Adrenal gland (tissue), 12 donors: ENCODE results near the gene SF3B3. TPM values are rescaled to one million over a fixed set of nuclear protein-coding genes. Genes with fewer than 3 reads are reported as not detected.

ENCODE experiments used
- DNase-seq, 7 donors: peaks; one replicate each; pipeline ENCODE4 v3.0.0-alpha.2; 2019 to 2020
- H3K27ac ChIP-seq, 5 donors: fragments of 200-600 bp; sonication (generic) in 4 of 5; 1 replicate in 3 of 5; 2 replicates in 2 of 5; pipeline versions ENCODE4 v1.5.1 to v1.8.0; 2016 to 2020; ENCODE audit warnings: mild to moderate bottlenecking in 1 of 5
- H3K27me3 ChIP-seq: fragments of 200-600 bp; 2 replicates; pipeline ENCODE4 v1.8.0; 2021
- H3K36me3 ChIP-seq, 2 donors: fragments of 200-600 bp; replicated peaks in 1 of 2; 1 replicate in 1 of 2; 2 replicates in 1 of 2; pipeline versions ENCODE4 v1.5.1 to v1.8.0; 2018 to 2022
- H3K4me1 ChIP-seq, 2 donors: fragments of 200-600 bp; replicated peaks in 1 of 2; 1 replicate in 1 of 2; 2 replicates in 1 of 2; pipeline versions ENCODE4 v1.5.1 to v1.8.0; 2018 to 2021
- H3K4me3 ChIP-seq, 4 donors: fragments of 200-600 bp; sonication (generic) in 3 of 4; one replicate each; pipeline ENCODE4 v1.5.1; 2016 to 2018
- H3K9me3 ChIP-seq, 3 donors: fragments of 200-600 bp; sonication (generic) in 1 of 3; replicated peaks in 1 of 3; 1 replicate in 2 of 3; 2 replicates in 1 of 3; pipeline versions ENCODE4 v1.5.1 to v1.8.0; 2016 to 2021
- POLR2A ChIP-seq, 2 donors: fragments of 450-650 bp; IDR thresholded peaks; one replicate each; pipeline ENCODE4 v1.6.1; 2017; ENCODE audit warnings: antibody characterized with exemption in 2 of 2, mild to moderate bottlenecking in 2 of 2, moderate library complexity in 1 of 2
- WGBS, 4 donors: extraction: QIAGEN DNeasy Blood & Tissue Kit in 2 of 4; methylation state at CpG; one replicate each; pipeline versions ENCODE4 v1.1.5 to v1.1.7; 2013 to 2017; 5-methylcytosine and 5-hydroxymethylcytosine counted together
- intact Hi-C, 2 donors: fragments of 100-400 bp; cut with DNase I; formaldehyde crosslinking; loops; one replicate each; pipeline versions ENCODE4 v1.14.1 to v1.15.0; 2022 to 2023
- polyA plus RNA-seq, 3 donors: library from polyadenylated mRNA; stranded (reverse); fragments of 200-250 nt in 2 of 3; fragments of 350-450 nt in 1 of 3; fragmentation: Illumina TruSeq in 1 of 3; extraction: RNeasy Lipid Tissue Mini Kit (QIAGEN cat#74804) in 1 of 3; gene quantifications; one replicate each; pipeline ENCODE4 v1.2.3, GENCODE V29; 2013 to 2014
- total RNA-seq, 9 donors: library from RNA; depleted of rRNA in 4 of 9; stranded (reverse); fragments of >200 nt in 4 of 9; fragments of 120-200 nt in 1 of 9; fragmentation: NEBNext Ultra II Directional in 1 of 9; extraction: Animal tissue kit (Norgen Biotek cat#: 25700) in 1 of 9; gene quantifications; one replicate each; pipeline versions ENCODE4 v1.1.0 to v1.2.4, GENCODE V29; 2013 to 2023
- TF ChIP-seq, protein P1 (sequence below), 6 experiments: fragments of 450-650 bp in 4 of 6; fragments of 200-600 bp in 2 of 6; sonication (generic) in 1 of 6; IDR thresholded peaks; 1 replicate in 5 of 6; 2 replicates in 1 of 6; pipeline versions ENCODE4 v1.5.1 to v1.8.0; 2016 to 2021; ENCODE audit warnings: antibody characterized with exemption in 6 of 6, mild to moderate bottlenecking in 2 of 6, moderate library complexity in 1 of 6
- donor health status: healthy with polysubstance abuse.
- donor health status: Bipolar disorder and iron deficiency.
- donor health status: DM: yes; HTN: yes; CAD: no.
- donor health status: DM: no; HTN: no; CAD: no.
- donor health status: DM: no; HTN: no; CAD: no.
- donor health status: DM: yes; HTN: yes; CAD: no.

SF3B3 gene
- total and polyA plus RNA-seq, 12 donors, result 66.2 to 242 (median 139) TPM

DNA sequence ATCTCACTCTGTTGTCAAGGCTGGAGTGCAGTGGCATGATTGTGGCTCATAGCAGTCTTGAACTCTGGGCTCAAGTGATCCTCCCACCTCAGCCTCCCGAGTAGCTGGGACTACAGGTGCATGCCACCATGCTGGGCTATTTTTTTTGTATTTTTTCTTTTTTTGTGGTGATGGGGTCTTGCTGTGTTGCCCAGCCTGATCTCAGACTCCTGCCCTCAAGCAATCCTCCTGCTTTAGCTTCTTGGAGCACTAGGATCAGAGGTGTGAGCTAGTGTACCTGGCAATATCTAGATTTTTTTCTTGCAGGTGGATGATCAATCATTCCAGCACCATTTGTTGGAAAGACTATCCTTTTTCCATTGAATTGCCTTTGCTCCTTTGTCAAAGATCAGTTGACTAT, 69.9 kb downstream of the SF3B3 start:
- intact Hi-C loops, result no loop called here
- TF ChIP-seq, protein P1, sequence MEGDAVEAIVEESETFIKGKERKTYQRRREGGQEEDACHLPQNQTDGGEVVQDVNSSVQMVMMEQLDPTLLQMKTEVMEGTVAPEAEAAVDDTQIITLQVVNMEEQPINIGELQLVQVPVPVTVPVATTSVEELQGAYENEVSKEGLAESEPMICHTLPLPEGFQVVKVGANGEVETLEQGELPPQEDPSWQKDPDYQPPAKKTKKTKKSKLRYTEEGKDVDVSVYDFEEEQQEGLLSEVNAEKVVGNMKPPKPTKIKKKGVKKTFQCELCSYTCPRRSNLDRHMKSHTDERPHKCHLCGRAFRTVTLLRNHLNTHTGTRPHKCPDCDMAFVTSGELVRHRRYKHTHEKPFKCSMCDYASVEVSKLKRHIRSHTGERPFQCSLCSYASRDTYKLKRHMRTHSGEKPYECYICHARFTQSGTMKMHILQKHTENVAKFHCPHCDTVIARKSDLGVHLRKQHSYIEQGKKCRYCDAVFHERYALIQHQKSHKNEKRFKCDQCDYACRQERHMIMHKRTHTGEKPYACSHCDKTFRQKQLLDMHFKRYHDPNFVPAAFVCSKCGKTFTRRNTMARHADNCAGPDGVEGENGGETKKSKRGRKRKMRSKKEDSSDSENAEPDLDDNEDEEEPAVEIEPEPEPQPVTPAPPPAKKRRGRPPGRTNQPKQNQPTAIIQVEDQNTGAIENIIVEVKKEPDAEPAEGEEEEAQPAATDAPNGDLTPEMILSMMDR (IDR thresholded peaks at IDR 0.05), result no peak
- TF ChIP-seq POLR2A (IDR thresholded peaks at IDR 0.05), result no peak
- DNase-seq, result no peak
- no peaks in the 10 kb centered on the region for H3K9me3 ChIP-seq
- H3K27ac ChIP-seq, result peak overlapping the region in 1 of 5 donors; percentile 83
- H3K4me3 ChIP-seq, result no peak overlapping the region
- WGBS, 4 donors, result 83 to 96% (median 94%) methylated on average over 1 of the region's 1 CpG
- H3K36me3 ChIP-seq, result no peaks in the 10 kb centered on the region
- H3K4me1 ChIP-seq, result peaks cover 29 to 59% of the 10 kb centered on the region in 2 donors
- H3K27me3 ChIP-seq, result no peaks in the 10 kb centered on the region

DNA sequence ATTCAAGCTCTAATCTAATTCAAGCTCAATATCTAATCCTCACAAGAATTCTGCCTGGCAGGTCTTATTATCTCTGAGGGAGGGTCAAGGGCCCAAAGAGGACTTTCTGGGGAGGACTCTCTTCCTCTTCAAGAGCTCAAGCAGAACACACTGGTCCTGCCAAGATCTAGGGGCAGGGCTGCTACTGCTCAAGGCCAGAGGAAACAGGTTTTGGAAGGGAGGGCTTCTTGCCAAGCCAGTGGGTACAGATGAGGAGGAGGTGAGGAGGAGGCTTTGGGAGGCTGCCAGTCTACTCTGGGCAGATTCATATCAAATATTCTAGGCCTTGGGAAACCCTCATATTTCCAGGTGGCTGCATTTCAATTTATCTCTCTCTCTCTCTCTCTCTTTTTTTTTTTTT, 71.0 kb downstream of the SF3B3 start:
- TF ChIP-seq, protein P1 (IDR thresholded peaks at IDR 0.05), result no peak
- no peak for TF ChIP-seq POLR2A (IDR thresholded peaks at IDR 0.05)
- H3K4me3 ChIP-seq, result no peak overlapping the region
- no peaks in the 10 kb centered on the region for H3K27me3 ChIP-seq
- H3K27ac ChIP-seq, result peak overlapping the region in 3 of 5 donors; percentile 21 to 61 (median 61)
- intact Hi-C loops, result no loop called here
- peaks cover 29 to 59% of the 10 kb centered on the region in 2 donors for H3K4me1 ChIP-seq
- peak; percentile 89 to 97 (median 95) for DNase-seq
- no peaks in the 10 kb centered on the region for H3K9me3 ChIP-seq
- H3K36me3 ChIP-seq, result no peaks in the 10 kb centered on the region

DNA sequence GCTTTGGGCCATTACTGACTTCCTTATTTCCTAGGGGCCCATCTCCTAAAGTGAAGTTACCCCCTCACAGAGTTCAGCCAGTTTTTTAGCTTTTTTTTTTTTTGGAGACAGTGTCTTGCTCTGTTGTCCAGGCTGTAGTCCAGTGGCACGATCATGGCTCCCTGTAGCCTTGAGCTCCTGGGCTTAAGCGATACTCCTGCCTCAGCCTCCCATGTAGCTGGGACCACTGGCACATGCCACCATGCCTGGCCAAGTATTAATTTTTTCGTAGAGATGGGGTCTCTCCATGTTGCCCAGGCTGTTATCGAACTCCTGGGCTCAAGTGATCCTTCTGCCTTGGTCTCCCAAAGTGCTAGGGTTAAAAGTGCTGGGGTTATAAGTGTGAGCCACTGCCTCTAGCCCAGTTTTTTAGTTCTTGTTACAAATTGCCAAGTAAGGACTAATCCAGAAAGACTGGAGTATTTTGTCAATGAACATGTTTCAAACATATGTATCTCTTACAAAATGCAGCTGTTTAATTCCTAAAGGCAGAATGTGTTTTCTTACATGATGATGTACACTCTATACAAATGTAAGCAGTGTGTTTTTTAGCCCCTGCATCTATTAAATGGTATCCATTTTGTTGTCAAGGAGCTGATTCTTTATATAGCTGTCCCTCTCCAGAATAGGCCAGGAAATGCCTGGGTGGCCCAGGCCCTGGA, 73.7 kb downstream of the SF3B3 start:
- no peak overlapping the region for H3K4me3 ChIP-seq
- no peaks in the 10 kb centered on the region for H3K9me3 ChIP-seq
- intact Hi-C loops, result no loop called here
- DNase-seq, result no peak
- 89 to 92% (median 92%) methylated on average over 4 of the region's 4 CpGs for WGBS, 4 donors
- peaks cover 6 to 46% of the 10 kb centered on the region in 2 donors for H3K4me1 ChIP-seq
- peak overlapping the region in 2 of 5 donors; percentile 1 to 6 for H3K27ac ChIP-seq
- no peaks in the 10 kb centered on the region for H3K27me3 ChIP-seq
- no peaks in the 10 kb centered on the region for H3K36me3 ChIP-seq
- no peak for TF ChIP-seq POLR2A (IDR thresholded peaks at IDR 0.05)
- TF ChIP-seq, protein P1 (IDR thresholded peaks at IDR 0.05), result no peak

DNA sequence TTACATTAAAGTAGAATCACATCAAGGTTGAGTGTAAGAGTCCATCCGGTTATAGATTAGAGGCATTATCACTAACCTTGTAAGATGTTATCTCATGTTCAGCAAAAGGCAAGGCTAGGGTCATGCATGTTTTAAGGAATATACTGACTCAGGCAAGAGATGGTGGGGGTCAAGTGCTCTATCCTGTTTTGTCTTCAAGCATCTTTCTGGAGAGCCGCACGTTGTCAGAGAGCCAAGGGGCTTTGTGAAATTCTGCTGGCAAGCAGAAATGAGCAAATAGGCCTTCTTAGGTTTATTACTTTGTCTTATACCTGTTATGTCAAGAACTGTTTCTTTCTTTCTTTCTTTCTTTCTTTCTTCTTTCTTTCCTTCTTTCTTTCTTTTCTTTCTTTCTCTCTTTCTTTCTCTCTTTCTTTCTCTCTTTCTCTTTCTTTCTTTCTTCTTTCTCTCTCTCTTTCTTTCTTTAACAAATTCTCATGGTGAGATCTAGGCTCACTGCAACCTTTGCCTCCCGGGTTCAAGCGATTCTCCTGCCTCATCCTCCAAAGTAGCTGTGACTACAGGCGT, 75.4 kb downstream of the SF3B3 start:
- Histone ChIP-seq H3K4me3 (no peak overlapping the region), H3K27me3 (no peaks in the 10 kb centered on the region), H3K36me3 (no peaks in the 10 kb centered on the region), H3K4me1 (peaks cover 3 to 39% of the 10 kb centered on the region in 2 donors), H3K27ac (peak overlapping the region in 2 of 5 donors; percentile 20 to 71), H3K9me3 (no peaks in the 10 kb centered on the region)
- DNase-seq, result peak in 6 of 7 donors; percentile 46 to 77 (median 57)
- intact Hi-C loops, result no loop called here
- 54 to 64% (median 54%) methylated on average over 6 of the region's 6 CpGs for WGBS, 4 donors
- TF ChIP-seq POLR2A (IDR thresholded peaks at IDR 0.05), result no peak
- TF ChIP-seq, protein P1 (IDR thresholded peaks at IDR 0.05), result no peak
